ENCODE data around the gene NBPF10. TPM values are rescaled to one million over a fixed set of nuclear protein-coding genes. Genes with fewer than 3 reads are reported as not detected.
"Not testable (repeated sequence)": the region's sequence is repeated elsewhere in the genome, so short reads cannot be mapped to it uniquely, and the experiment has no call there.

The NBPF10 gene
- total RNA-seq: 1 to 10 TPM; 2.8 to 3.1 TPM

GRCh38 chr1:146144465-146144864, at the start of gene NBPF10:
NBPF10 (minus strand) TSS chr1:146144804; CDS start chr1:146144769, 35 bp downstream.
- not testable (repeated sequence) for DNase-seq (ENCODE audit: low spot score); H3K9me3 Mint-ChIP-seq; H3K4me3 Mint-ChIP-seq; ATAC-seq; H3K4me1 Mint-ChIP-seq (ENCODE audit: low read depth in 2 of 2); H3K27me3 Mint-ChIP-seq; H3K27ac Mint-ChIP-seq; H3K36me3 Mint-ChIP-seq

DNA sequence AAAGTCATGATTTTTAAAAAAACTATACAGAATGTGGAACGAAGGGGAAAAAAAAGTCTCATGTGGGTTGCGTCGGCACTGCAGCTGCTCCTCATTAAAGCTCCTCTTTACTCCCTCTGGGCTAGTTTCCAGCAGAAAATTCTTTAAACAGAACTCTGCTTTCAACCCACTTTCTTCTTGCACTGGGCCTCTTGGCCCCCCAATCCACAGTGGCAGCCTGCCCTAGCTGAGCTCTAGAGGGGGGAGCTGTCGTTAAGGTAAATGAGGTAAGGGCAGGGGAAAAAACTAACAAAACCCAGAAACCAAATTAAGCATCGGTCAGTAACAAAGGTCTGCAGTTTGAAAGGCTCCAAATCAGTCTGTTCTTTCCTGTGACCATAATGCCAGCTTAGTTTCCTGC, 29.9 kb upstream of the NBPF10 start:
- H3K4me1 Mint-ChIP-seq (ENCODE audit: low read depth in 2 of 2); DNase-seq (ENCODE audit: low spot score); H3K27ac Mint-ChIP-seq; ATAC-seq; H3K27me3 Mint-ChIP-seq; H3K9me3 Mint-ChIP-seq; H3K36me3 Mint-ChIP-seq; H3K4me3 Mint-ChIP-seq: not testable (repeated sequence)

GRCh38 chr1:146167740-146168139, 23.1 kb upstream of the NBPF10 start:
- not testable (repeated sequence) for H3K4me3 Mint-ChIP-seq; ATAC-seq; H3K4me1 Mint-ChIP-seq (ENCODE audit: low read depth in 2 of 2); H3K27ac Mint-ChIP-seq; DNase-seq (ENCODE audit: low spot score); H3K9me3 Mint-ChIP-seq; H3K27me3 Mint-ChIP-seq; H3K36me3 Mint-ChIP-seq

DNA sequence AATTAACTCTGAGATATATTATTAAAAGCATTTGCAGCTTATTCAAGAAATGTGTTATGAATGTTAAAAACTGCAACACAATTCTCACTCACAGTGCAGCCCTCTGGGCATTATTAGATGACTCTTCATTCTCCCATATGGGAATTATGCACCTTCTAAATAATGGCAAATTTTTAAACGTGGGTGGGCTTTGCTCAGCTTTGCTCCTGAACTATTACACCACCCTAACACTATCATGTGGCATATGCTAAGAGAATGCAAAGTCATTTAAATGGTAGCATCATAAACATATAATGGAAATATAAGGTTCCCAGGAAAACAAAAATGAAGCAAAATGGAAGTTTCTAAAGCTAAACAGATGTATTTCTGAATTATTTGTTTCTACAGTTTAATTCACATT, 22.7 kb upstream of the NBPF10 start:
- not testable (repeated sequence) for H3K36me3 Mint-ChIP-seq; H3K27me3 Mint-ChIP-seq; H3K4me1 Mint-ChIP-seq (ENCODE audit: low read depth in 2 of 2); H3K9me3 Mint-ChIP-seq; H3K27ac Mint-ChIP-seq; ATAC-seq; DNase-seq (ENCODE audit: low spot score); H3K4me3 Mint-ChIP-seq

Other genes with a start within 250 kb of the NBPF10 start
- 1 to 10 TPM; 3.5 to 5.2 TPM for gene ITGA10, start 234.8 kb downstream of the NBPF10 start, total RNA-seq
- 10 to 100 TPM; 33.6 to 34.2 TPM for gene PEX11B, start 226.1 kb downstream of the NBPF10 start, total RNA-seq
- gene RBM8A, start 217.3 kb downstream of the NBPF10 start, total RNA-seq: 100 to 1,000 TPM; 280 to 294 TPM
- gene LIX1L, start 186.8 kb downstream of the NBPF10 start, total RNA-seq: 10 to 100 TPM; 28.8 to 31.3 TPM
- 1 to 10 TPM; 1.6 to 9.1 TPM for gene ANKRD34A, start 180.2 kb downstream of the NBPF10 start, total RNA-seq
- 10 to 100 TPM; 17.8 to 26.4 TPM for gene POLR3GL, start 180.1 kb downstream of the NBPF10 start, total RNA-seq
- gene TXNIP, start 148.2 kb downstream of the NBPF10 start, total RNA-seq: 100 to 1,000 TPM in 1 of 2 donors, 10 to 100 TPM in 1; 87.8 to 347 TPM
- not detected for gene HJV, start 123.1 kb downstream of the NBPF10 start, total RNA-seq
- gene NOTCH2NLA, start 84.2 kb upstream of the NBPF10 start, total RNA-seq: 10 to 100 TPM; 31.0 to 45.2 TPM